Endothelial cell of umbilical vein (primary cell): ENCODE results near the gene HOXB5. TPM values are rescaled to one million over a fixed set of nuclear protein-coding genes. Genes with fewer than 3 reads are reported as not detected.

Experiments used
- BruUV-seq: library from RNA; stranded (reverse); fragments of 400-500 nt; replicated peaks from 2 replicates; lab custom pipeline; 2021; lab: Mats Ljungman, UMichigan
- CTCF ChIA-PET: fragments of 300-600, 350-600 bp; sonication (Branson Sonifier 250); formaldehyde crosslinking; loops from one replicate; lab custom pipeline; 2021; ENCODE audit warnings: antibody characterized with exemption, inconsistent platforms; lab: Charles Lee
- POLR2A ChIA-PET: fragments of 300-600, 350-600 bp; sonication (Branson Sonifier 250); formaldehyde crosslinking; loops from one replicate; lab custom pipeline; 2021; ENCODE audit warnings: antibody characterized with exemption, inconsistent platforms; lab: Charles Lee
- DNase-seq: peaks from one replicate; pipeline ENCODE4 v3.0.0-alpha.2; 2011; ENCODE audit warnings: low read depth, low spot score
- FAIRE-seq: peaks from 2 replicates; lab custom pipeline; 2011; peaks lifted over from hg19 to GRCh38; lab: Jason Lieb, UNC
- H2AFZ ChIP-seq: 2 replicates; pipeline ENCODE4 v1.6.0; 2012; ENCODE audit warnings: low read depth, low read length, control low read depth, inconsistent platforms
- H3K27ac ChIP-seq: 2 replicates; pipeline ENCODE4 v1.5.1; 2011; ENCODE audit warnings: low read depth, mild to moderate bottlenecking, control low read depth, low read length, moderate library complexity; ENCODE audit not compliant: insufficient read depth
- H3K27me3 ChIP-seq, 2 experiments: 2 replicates each; pipeline versions ENCODE4 v1.6.0 to v1.6.1; 2011; ENCODE audit warnings: low read length in 2 of 2, mixed read lengths in 1 of 2; ENCODE audit not compliant: control insufficient read depth in 2 of 2, insufficient read depth in 2 of 2
- H3K36me3 ChIP-seq, 2 experiments: 2 replicates in 1 of 2; 3 replicates in 1 of 2; pipeline ENCODE4 v1.5.1; 2011; ENCODE audit warnings: low read length in 2 of 2, mild to moderate bottlenecking in 1 of 2, moderate library complexity in 1 of 2; ENCODE audit not compliant: control insufficient read depth in 2 of 2, insufficient read depth in 2 of 2; ENCODE audit errors: extremely low read depth in 1 of 2
- H3K4me1 ChIP-seq: 3 replicates; pipeline ENCODE4 v1.5.1; 2011; ENCODE audit warnings: mild to moderate bottlenecking, low read length; ENCODE audit not compliant: control insufficient read depth, insufficient read depth; ENCODE audit errors: extremely low read depth
- H3K4me2 ChIP-seq: 2 replicates; pipeline ENCODE4 v1.6.1; 2011; ENCODE audit warnings: low read length, control low read depth, mixed read lengths; ENCODE audit not compliant: insufficient read depth
- H3K4me3 ChIP-seq, 3 experiments: fragments of 200-600 bp in 1 of 3; sonication (generic), shearing (Covaris generic) in 1 of 3; replicated peaks in 1 of 3; 2 replicates each; pipeline ENCODE4 v1.5.1; 2011 to 2016; ENCODE audit warnings: control low read depth in 3 of 3, low read length in 3 of 3, mild to moderate bottlenecking in 2 of 3, inconsistent platforms in 1 of 3, low read depth in 1 of 3, moderate library complexity in 1 of 3; ENCODE audit not compliant: insufficient read depth in 1 of 3
- H3K79me2 ChIP-seq: 2 replicates; pipeline ENCODE4 v1.6.0; 2012; ENCODE audit warnings: low read length, inconsistent platforms; ENCODE audit not compliant: control insufficient read depth, insufficient read depth
- H3K9ac ChIP-seq: replicated peaks from 2 replicates; pipeline ENCODE3; 2011; ENCODE audit warnings: low read length, control low read depth; ENCODE audit not compliant: insufficient read depth; ENCODE audit errors: extremely low read depth
- H3K9me1 ChIP-seq: replicated peaks from 3 replicates; pipeline ENCODE4 v1.6.0; 2011; ENCODE audit warnings: mild to moderate bottlenecking, low read length; ENCODE audit not compliant: control insufficient read depth, insufficient read depth; ENCODE audit errors: extremely low read depth
- H3K9me3 ChIP-seq: replicated peaks from 2 replicates; pipeline ENCODE4 v1.5.1; 2012; ENCODE audit warnings: low read length, inconsistent platforms; ENCODE audit not compliant: control insufficient read depth, insufficient read depth
- H4K20me1 ChIP-seq: replicated peaks from 2 replicates; pipeline ENCODE3; 2011; ENCODE audit warnings: mild to moderate bottlenecking, low read length; ENCODE audit not compliant: control insufficient read depth, insufficient read depth; ENCODE audit errors: extremely low read depth
- CTCF ChIP-seq, 2 donors: IDR thresholded peaks; 1 replicate in 1 of 2; 2 replicates in 1 of 2; pipeline ENCODE4 v1.5.1; 2011; ENCODE audit warnings: low read length in 2 of 2, mild to moderate bottlenecking in 2 of 2, moderate library complexity in 2 of 2, control low read depth in 1 of 2, inconsistent platforms in 1 of 2, low read depth in 1 of 2; ENCODE audit not compliant: insufficient read depth in 1 of 2; ENCODE audit errors: extremely low read depth in 1 of 2
- EZH2 ChIP-seq: IDR thresholded peaks from 2 replicates; pipeline ENCODE4 v1.6.1; 2012; ENCODE audit warnings: borderline replicate concordance, low read depth, mild to moderate bottlenecking, moderate library complexity, low read length, inconsistent platforms; ENCODE audit not compliant: severe bottlenecking
- FOS ChIP-seq: IDR thresholded peaks from 2 replicates; pipeline ENCODE4 v1.6.1; 2011; ENCODE audit warnings: mild to moderate bottlenecking, low read length, moderate library complexity, borderline replicate concordance; ENCODE audit not compliant: insufficient read depth
- GATA2 ChIP-seq: IDR thresholded peaks from 2 replicates; pipeline ENCODE4 v1.7.0; 2011; ENCODE audit warnings: low read depth, mild to moderate bottlenecking, moderate library complexity, mixed read lengths, low read length; ENCODE audit not compliant: insufficient read length, insufficient read depth
- JUN ChIP-seq: IDR thresholded peaks from 2 replicates; pipeline ENCODE4 v1.6.1; 2011; ENCODE audit warnings: borderline replicate concordance, low read depth; ENCODE audit not compliant: insufficient read length, insufficient read depth
- MAX ChIP-seq: IDR thresholded peaks from 2 replicates; pipeline ENCODE4 v1.6.1; 2011; ENCODE audit not compliant: insufficient read depth, insufficient read length
- MYC ChIP-seq: IDR thresholded peaks from one replicate; pipeline ENCODE4 v1.6.1; 2011; ENCODE audit warnings: mild to moderate bottlenecking, low read depth, low read length
- POLR2A ChIP-seq: IDR thresholded peaks from 2 replicates; pipeline ENCODE4 v1.6.1; 2012; ENCODE audit warnings: low read depth, mild to moderate bottlenecking, control low read depth, low read length
- POLR2AphosphoS5 ChIP-seq: IDR thresholded peaks from 2 replicates; pipeline ENCODE4 v1.6.1; 2012; ENCODE audit warnings: low read depth, mild to moderate bottlenecking, control low read depth, low read length, moderate library complexity; ENCODE audit not compliant: insufficient read depth
- dilution Hi-C: fragments of 300-500 bp; cut with MboI; formaldehyde crosslinking; loops from one replicate; pipeline ENCODE4 v1.15.0; 2019; ENCODE audit warnings: low sequenced_read_pairs; ENCODE audit not compliant: extremely low pct_ligation_motif_present
- intact Hi-C: fragments of 100-400 bp; cut with micrococcal nuclease; formaldehyde crosslinking; loops from one replicate; pipeline ENCODE4 v1.10.0; 2022
- polyA plus RNA-seq, 4 experiments: library from polyadenylated mRNA; depleted of rRNA in 3 of 4; stranded (reverse) in 3 of 4; unstranded in 1 of 4; fragments of >200 nt; gene quantifications; 2 replicates each; pipeline versions ENCODE4 v1.2.1 to v1.2.3, GENCODE V29; 2011 to 2012; ENCODE audit warnings: missing spikeins in 1 of 4
- total RNA-seq: library from RNA; stranded (reverse); gene quantifications from 2 replicates; pipeline ENCODE4 v1.2.3, GENCODE V29; 2021

HOXB5 gene
- total and polyA plus RNA-seq, 2 donors (not counting 3 experiments of a cell fraction or from before 2014, with no cell fraction given), result 2.0 to 8.5 TPM

- POLR2A ChIA-PET, result no interaction called here
- no peak for DNase-seq
- FAIRE-seq, result no peak
- no peak overlapping the region for H3K4me3 ChIP-seq
- no peaks in the 10 kb centered on the region for H3K27me3 ChIP-seq
- no peak for TF ChIP-seq MYC
- no peak for TF ChIP-seq GATA2
- no peak for TF ChIP-seq FOS
- no peak for TF ChIP-seq CTCF (IDR thresholded peaks at IDR 0.05; ENCODE audit: extremely low read depth in 1 of 2, insufficient read depth in 1 of 2, low read depth in 1 of 2, low read length in 2 of 2)
- TF ChIP-seq JUN, result no peak
- no peak for TF ChIP-seq POLR2AphosphoS5
- TF ChIP-seq EZH2, result no peak
- no peak for TF ChIP-seq MAX
- no peak for TF ChIP-seq POLR2A
- no TSS peak for BruUV-seq
- no peaks in the 10 kb centered on the region for H3K9me3 ChIP-seq
- no peaks in the 10 kb centered on the region for H4K20me1 ChIP-seq
- H3K36me3 ChIP-seq, result peaks cover 3 to 11% of the 10 kb centered on the region in 2 experiments
- H2AFZ ChIP-seq, result no peak overlapping the region
- CTCF ChIA-PET, result interaction anchor here (1.4 to 2.4 kb wide), 4 partner anchors 100 to 328 kb away, joined by 3 to 11 read pairs (median 6); no protein-coding TSS in a partner anchor
- no peak overlapping the region for H3K27ac ChIP-seq
- H3K9me1 ChIP-seq, result no peaks in the 10 kb centered on the region
- intact Hi-C loops (no loop called here), dilution Hi-C loops (no loop called here)
- H3K4me2 ChIP-seq, result no peak overlapping the region
- H3K79me2 ChIP-seq, result peaks cover 25% of the 10 kb centered on the region
- H3K4me1 ChIP-seq, result peaks cover 34% of the 10 kb centered on the region
- no peak overlapping the region for H3K9ac ChIP-seq
Observed at GRCh38 chr17:48591255-48592056, 2.1 kb downstream of the HOXB5 start.
